ENCODE measurements around the gene SYTL3. TPM values are rescaled to one million over a fixed set of nuclear protein-coding genes. Genes with fewer than 3 reads are reported as not detected.
A peak's percentile ranks its signal among the peaks of the same experiment; 100 is the strongest.
"Not testable (repeated sequence)": the region's sequence is repeated elsewhere in the genome, so short reads cannot be mapped to it uniquely, and the experiment has no call there.

Gene SYTL3
- total RNA-seq, 1 experiment from 2014 or later, result 0.09 TPM

- Histone ChIP-seq H3T11ph (ENCODE audit: low read length) (no peak overlapping the region), H3K14ac (ENCODE audit: insufficient read depth, low read length) (no peak overlapping the region), H2BK120ac (ENCODE audit: low read depth, low read length, poor library complexity, severe bottlenecking) (no peak overlapping the region), H2BK12ac (ENCODE audit: insufficient read length, low read depth, low read length) (no peak overlapping the region), H3K79me2 (ENCODE audit: insufficient read depth, low read length) (0 out of 2 replicates have a peak, but pooled peaks cover 2% of the 10 kb centered on the region), H3K27ac (ENCODE audit: insufficient read length, low read depth, low read length) (no peak overlapping the region), H2BK15ac (ENCODE audit: low read depth, low read length) (no peak overlapping the region), H3K56ac (ENCODE audit: insufficient read length, low read depth, low read length) (no peak overlapping the region), H3K27me3 (ENCODE audit: insufficient read depth, low read length) (no peaks in the 10 kb centered on the region), H2AFZ (ENCODE audit: low read length) (no peak overlapping the region), H3K9me3 (ENCODE audit: control insufficient read depth, low read depth, low read length) (no peaks in the 10 kb centered on the region), H3K79me1 (ENCODE audit: insufficient read depth, low read depth, low read length, poor library complexity, severe bottlenecking) (no peaks in the 10 kb centered on the region), H3K4me1 (ENCODE audit: insufficient read depth, low read length) (no peaks in the 10 kb centered on the region), H3K4me2 (ENCODE audit: insufficient read depth, insufficient read length, low read length) (no peak overlapping the region), H4K20me1 (ENCODE audit: control insufficient read depth, insufficient read depth, insufficient read length) (no peaks in the 10 kb centered on the region), H2BK5ac (ENCODE audit: insufficient read length, low read length) (no peak overlapping the region), H2BK20ac (ENCODE audit: low read depth, low read length, poor library complexity, severe bottlenecking) (no peak overlapping the region), H3K18ac (ENCODE audit: insufficient read length, low read depth, low read length) (no peak overlapping the region), H4K91ac (ENCODE audit: insufficient read length, low read depth, low read length) (no peak overlapping the region), H4K8ac (replicated peaks; ENCODE audit: insufficient read length, low read depth, low read length) (no peak overlapping the region), H3K9ac (ENCODE audit: extremely low read depth, insufficient read length, low read length) (no peak overlapping the region), H3K23me2 (ENCODE audit: insufficient read length, low read depth, low read length, poor library complexity, severe bottlenecking) (no peaks in the 10 kb centered on the region), H3K23ac (ENCODE audit: insufficient read length, low read depth, low read length) (no peak overlapping the region), H3K4ac (ENCODE audit: low read depth, low read length) (no peak overlapping the region), H2AK5ac (ENCODE audit: insufficient read length, low read length) (no peak overlapping the region), H4K5ac (ENCODE audit: insufficient read length, low read depth, low read length) (no peak overlapping the region)
- no peaks in the 10 kb centered on the region for H3K27me3 Mint-ChIP-seq (ENCODE audit: low read depth)
- peak; percentile 80 for DNase-seq
- no peaks in the 10 kb centered on the region for H3K9me3 Mint-ChIP-seq
- TF ChIP-seq CTCF (conservative IDR thresholded peaks at IDR 0.05), result peak; percentile 78
- no peaks in the 10 kb centered on the region for H3K4me1 Mint-ChIP-seq
- peaks cover 27 to 63% (median 54%) of the 10 kb centered on the region in 3 experiments for H3K36me3 Mint-ChIP-seq (ENCODE audit: insufficient read depth in 1 of 3, low read depth in 3 of 3)
- no peak overlapping the region for H3K27ac Mint-ChIP-seq
- H3K4me3 Mint-ChIP-seq, result no peak overlapping the region
- no CpG with 5 or more reads among the region's 13 CpGs for WGBS (ENCODE audit: extremely low coverage, insufficient read length, low lambda C conversion rate)
Measured at GRCh38 chr6:158605266-158605878, 44.5 kb upstream of the SYTL3 start.

- not testable (repeated sequence) for H3K27ac ChIP-seq (ENCODE audit: insufficient read length, low read depth, low read length); H3K4me1 Mint-ChIP-seq; H2BK5ac ChIP-seq (ENCODE audit: insufficient read length, low read length)
Measured at GRCh38 chr6:158606011-158606410, 43.8 kb upstream of the SYTL3 start.

More at GRCh38 chr6:158606011-158606410, 43.8 kb upstream of the SYTL3 start:
- Mint-ChIP-seq H3K36me3 (ENCODE audit: insufficient read depth in 1 of 3, low read depth in 3 of 3) (peaks cover 28 to 66% (median 55%) of the 10 kb centered on the region in 3 experiments), H3K27ac (peak overlapping the region in 1 of 3 experiments; percentile 64; a peak in 1 of 7 replicates)
- not testable (repeated sequence) for H3K79me2 ChIP-seq (ENCODE audit: insufficient read depth, low read length); H4K5ac ChIP-seq (ENCODE audit: insufficient read length, low read depth, low read length); H3K9ac ChIP-seq (ENCODE audit: extremely low read depth, insufficient read length, low read length); H4K91ac ChIP-seq (ENCODE audit: insufficient read length, low read depth, low read length); H3K4ac ChIP-seq (ENCODE audit: low read depth, low read length); H3K23ac ChIP-seq (ENCODE audit: insufficient read length, low read depth, low read length); H4K8ac ChIP-seq (replicated peaks; ENCODE audit: insufficient read length, low read depth, low read length); H2BK12ac ChIP-seq (ENCODE audit: insufficient read length, low read depth, low read length); H3K4me1 ChIP-seq (ENCODE audit: insufficient read depth, low read length); H3K56ac ChIP-seq (ENCODE audit: insufficient read length, low read depth, low read length); H3T11ph ChIP-seq (ENCODE audit: low read length); H2BK20ac ChIP-seq (ENCODE audit: low read depth, low read length, poor library complexity, severe bottlenecking); H4K20me1 ChIP-seq (ENCODE audit: control insufficient read depth, insufficient read depth, insufficient read length); H2BK15ac ChIP-seq (ENCODE audit: low read depth, low read length); H3K27me3 Mint-ChIP-seq (ENCODE audit: low read depth); H3K4me2 ChIP-seq (ENCODE audit: insufficient read depth, insufficient read length, low read length); H3K9me3 ChIP-seq (ENCODE audit: control insufficient read depth, low read depth, low read length); H3K4me3 Mint-ChIP-seq; H3K9me3 Mint-ChIP-seq; DNase-seq; H2AK5ac ChIP-seq (ENCODE audit: insufficient read length, low read length); H3K27me3 ChIP-seq (ENCODE audit: insufficient read depth, low read length); H3K14ac ChIP-seq (ENCODE audit: insufficient read depth, low read length); H2BK120ac ChIP-seq (ENCODE audit: low read depth, low read length, poor library complexity, severe bottlenecking); H3K79me1 ChIP-seq (ENCODE audit: insufficient read depth, low read depth, low read length, poor library complexity, severe bottlenecking); H3K18ac ChIP-seq (ENCODE audit: insufficient read length, low read depth, low read length); H2AFZ ChIP-seq (ENCODE audit: low read length); H3K23me2 ChIP-seq (ENCODE audit: insufficient read length, low read depth, low read length, poor library complexity, severe bottlenecking)
- no CpG with 5 or more reads among the region's 15 CpGs for WGBS (ENCODE audit: extremely low coverage, insufficient read length, low lambda C conversion rate)

Measured in H9 (cell line).